Activated naive CD8-positive, alpha-beta T cell treated with anti-CD3 and anti-CD28 coated beads, Interleukin-2, amount 10 ng/mL, durations not matched to agents 7 days and 5 days (primary cell): Measurements from ENCODE around the gene COL6A1. TPM values are rescaled to one million over a fixed set of nuclear protein-coding genes. Genes with fewer than 3 reads are reported as not detected.
"Not testable (repeated sequence)": the region's sequence is repeated elsewhere in the genome, so short reads cannot be mapped to it uniquely, and the experiment has no call there.

Source experiments
- ATAC-seq: fragments of 150-1000 bp; cut with Tn5 transposase; one replicate; pipeline ENCODE4 v1.10.0; 2021; ENCODE audit warnings: low read depth, moderate library complexity
- POLR2A ChIA-PET: fragments of 350-600 bp; sonication (Branson Sonifier 250); formaldehyde crosslinking; loops from one replicate; lab custom pipeline; 2021; ENCODE audit warnings: antibody characterized with exemption; lab: Charles Lee
- DNase-seq: peaks from one replicate; pipeline ENCODE4 v3.0.0; 2021
- H3K27ac Mint-ChIP-seq: one replicate; pipeline ENCODE4 v1.8.0; 2022; ENCODE audit warnings: mild to moderate bottlenecking, mixed read lengths
- H3K27me3 Mint-ChIP-seq: one replicate; pipeline ENCODE4 v1.8.0; 2022; ENCODE audit warnings: mild to moderate bottlenecking, moderate library complexity, mixed read lengths
- H3K36me3 Mint-ChIP-seq: one replicate; pipeline ENCODE4 v1.8.0; 2021; ENCODE audit warnings: mild to moderate bottlenecking, mixed read lengths
- H3K4me1 Mint-ChIP-seq: one replicate; pipeline ENCODE4 v1.8.0; 2021; ENCODE audit warnings: mixed read lengths
- H3K4me3 Mint-ChIP-seq: one replicate; pipeline ENCODE4 v1.8.0; 2022; ENCODE audit warnings: mild to moderate bottlenecking, moderate library complexity, mixed read lengths
- H3K9me3 Mint-ChIP-seq: one replicate; pipeline ENCODE4 v1.8.0; 2021; ENCODE audit warnings: mixed read lengths
- total RNA-seq, 2 experiments: library from RNA; stranded (reverse); gene quantifications; one replicate each; pipeline ENCODE4 v1.2.3, GENCODE V29; 2021

COL6A1 gene
- total RNA-seq, 2 experiments from 2014 or later, result 3.5 to 3.8 TPM

DNA sequence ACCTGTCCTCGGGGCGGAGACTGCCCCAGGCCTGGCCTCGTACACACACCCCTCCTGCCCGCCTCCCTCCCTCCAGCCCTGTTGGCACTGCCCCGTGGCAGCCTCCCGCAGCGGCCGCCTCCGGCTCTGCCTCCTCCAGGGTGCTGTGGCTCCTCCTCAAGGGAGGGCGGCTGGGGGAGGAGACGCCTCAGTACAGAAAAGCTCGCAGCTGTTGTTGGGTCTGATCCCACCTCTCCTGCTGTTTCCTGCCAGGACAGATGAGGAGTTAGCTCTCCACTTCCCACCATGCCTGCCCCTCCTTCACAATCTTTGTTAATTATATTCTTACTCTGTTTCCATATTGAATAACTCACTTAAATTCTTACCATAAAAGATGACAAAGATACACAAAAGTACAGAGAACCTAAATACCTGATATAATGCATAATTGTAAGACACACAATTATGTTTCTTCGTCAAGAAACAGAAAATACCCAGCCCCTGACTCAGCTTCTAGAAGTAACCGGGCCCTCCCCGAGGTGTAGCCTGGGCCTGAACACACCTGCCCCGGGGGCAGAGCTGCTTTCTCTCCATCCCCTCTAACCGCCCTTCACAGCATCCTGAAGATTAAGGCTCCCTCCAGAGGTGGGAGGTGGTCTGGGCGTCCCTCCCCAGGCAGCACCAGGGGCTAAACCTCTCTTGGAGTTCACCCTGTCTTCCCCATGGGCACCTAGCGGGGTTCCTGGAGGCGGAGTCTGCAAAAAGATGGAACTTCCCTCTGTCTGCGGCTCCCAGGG, 30.6 kb upstream of the COL6A1 start:
- ATAC-seq (no peak), DNase-seq (no peak)
- H3K9me3 Mint-ChIP-seq, result no peaks in the 10 kb centered on the region
- no peaks in the 10 kb centered on the region for H3K4me1 Mint-ChIP-seq
- no peak overlapping the region for H3K27ac Mint-ChIP-seq
- H3K4me3 Mint-ChIP-seq, result no peak overlapping the region
- POLR2A ChIA-PET, result no interaction called here
- peaks cover 10% of the 10 kb centered on the region for H3K27me3 Mint-ChIP-seq
- H3K36me3 Mint-ChIP-seq, result no peaks in the 10 kb centered on the region

DNA sequence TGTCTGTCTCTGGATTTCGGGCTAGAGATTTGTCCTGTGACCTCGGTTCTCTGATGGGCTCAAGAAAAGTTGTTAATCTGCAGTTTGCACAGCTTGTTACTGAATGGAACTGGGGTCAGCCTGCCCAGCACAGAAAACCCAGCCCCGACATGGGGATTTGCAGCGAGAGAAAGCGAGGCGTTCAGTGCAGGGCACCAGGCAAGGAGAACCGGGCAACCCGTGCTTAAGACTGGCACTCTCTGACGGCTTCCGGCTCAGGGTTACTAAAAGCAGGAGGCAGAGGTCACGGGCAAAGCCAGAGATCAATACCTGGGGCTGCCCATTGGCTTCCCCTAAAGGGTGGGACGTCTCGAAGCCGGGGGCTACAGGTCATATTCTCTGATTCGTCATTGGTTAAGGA, 29.9 kb upstream of the COL6A1 start:
- H3K4me3 Mint-ChIP-seq, result no peak overlapping the region
- DNase-seq (no peak), ATAC-seq (no peak)
- no peaks in the 10 kb centered on the region for H3K36me3 Mint-ChIP-seq
- POLR2A ChIA-PET, result no interaction called here
- peaks cover 10% of the 10 kb centered on the region for H3K27me3 Mint-ChIP-seq
- no peaks in the 10 kb centered on the region for H3K4me1 Mint-ChIP-seq
- no peak overlapping the region for H3K27ac Mint-ChIP-seq
- H3K9me3 Mint-ChIP-seq, result no peaks in the 10 kb centered on the region

DNA sequence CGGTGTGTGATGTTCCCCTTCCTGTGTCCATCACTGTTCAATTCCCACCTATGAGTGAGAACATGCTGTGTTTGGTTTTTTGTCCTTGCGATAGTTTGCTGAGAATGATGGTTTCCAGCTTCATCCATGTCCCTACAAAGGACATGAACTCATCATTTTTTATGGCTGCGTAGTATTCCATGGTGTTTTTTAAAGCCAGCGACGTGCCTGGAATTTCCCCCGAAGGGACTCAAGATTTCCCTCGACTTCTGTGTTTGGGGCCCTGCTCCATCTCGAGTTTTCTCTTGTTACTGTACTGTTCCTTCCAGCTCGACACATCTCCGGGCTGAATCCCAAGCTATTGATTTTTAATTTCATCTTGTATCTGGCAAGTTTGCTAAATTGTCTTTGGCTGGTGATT, 29.0 kb upstream of the COL6A1 start:
- H3K4me3 Mint-ChIP-seq, H3K36me3 Mint-ChIP-seq, H3K4me1 Mint-ChIP-seq, POLR2A ChIA-PET, DNase-seq, ATAC-seq, H3K27ac Mint-ChIP-seq, H3K9me3 Mint-ChIP-seq: not testable (repeated sequence)
- H3K27me3 Mint-ChIP-seq, result peaks cover 18% of the 10 kb centered on the region

DNA sequence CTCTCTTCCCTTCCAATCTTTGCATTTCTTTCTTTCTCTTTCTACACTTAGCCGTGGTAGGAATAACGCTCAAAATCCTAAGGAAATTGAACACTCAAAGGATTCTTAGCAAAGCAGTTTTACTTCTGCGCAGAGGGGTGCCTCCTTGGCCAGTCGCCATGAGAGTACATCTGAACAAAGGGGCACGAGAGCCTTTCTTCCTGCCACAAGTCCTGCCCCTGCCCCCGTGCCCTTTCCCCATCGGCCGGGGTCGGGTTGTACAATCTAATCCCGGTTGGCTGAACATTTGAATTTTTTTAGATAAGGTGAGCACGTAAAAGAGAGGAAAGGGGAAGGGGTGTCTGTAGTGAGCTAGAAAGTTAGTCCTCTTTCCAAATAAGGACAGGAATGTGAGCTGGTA, 28.6 kb upstream of the COL6A1 start:
- H3K4me1 Mint-ChIP-seq, result no peaks in the 10 kb centered on the region
- H3K27ac Mint-ChIP-seq, result no peak overlapping the region
- H3K36me3 Mint-ChIP-seq, result no peaks in the 10 kb centered on the region
- H3K9me3 Mint-ChIP-seq, result no peaks in the 10 kb centered on the region
- ATAC-seq (no peak), DNase-seq (no peak)
- H3K27me3 Mint-ChIP-seq, result peaks cover 20% of the 10 kb centered on the region
- no peak overlapping the region for H3K4me3 Mint-ChIP-seq
- POLR2A ChIA-PET, result no interaction called here

DNA sequence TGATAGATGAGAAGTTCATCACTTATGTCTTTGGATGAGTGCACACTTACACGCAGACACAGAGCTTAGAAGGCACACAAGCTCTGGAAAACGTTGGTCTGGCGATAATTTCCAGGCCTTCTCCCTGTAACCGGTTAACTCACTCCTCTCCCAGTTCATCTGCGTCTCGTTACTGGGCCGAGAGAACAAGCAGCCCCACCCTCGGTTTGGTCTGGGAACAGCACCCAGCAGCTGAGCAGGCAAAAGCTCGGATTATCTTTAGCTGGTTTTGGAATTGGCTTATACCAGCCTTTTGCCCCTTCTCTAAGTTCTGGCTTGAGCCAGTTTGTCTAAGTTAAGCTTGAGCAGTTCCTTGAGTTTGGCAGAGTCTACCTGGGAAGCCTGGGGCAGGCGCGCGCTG, 27.3 kb upstream of the COL6A1 start:
- no peak for ATAC-seq
- no peak overlapping the region for H3K27ac Mint-ChIP-seq
- no peaks in the 10 kb centered on the region for H3K4me1 Mint-ChIP-seq
- H3K4me3 Mint-ChIP-seq, result no peak overlapping the region
- no peak for DNase-seq
- POLR2A ChIA-PET, result no interaction called here
- no peaks in the 10 kb centered on the region for H3K36me3 Mint-ChIP-seq
- no peaks in the 10 kb centered on the region for H3K9me3 Mint-ChIP-seq
- peaks cover 26% of the 10 kb centered on the region for H3K27me3 Mint-ChIP-seq

DNA sequence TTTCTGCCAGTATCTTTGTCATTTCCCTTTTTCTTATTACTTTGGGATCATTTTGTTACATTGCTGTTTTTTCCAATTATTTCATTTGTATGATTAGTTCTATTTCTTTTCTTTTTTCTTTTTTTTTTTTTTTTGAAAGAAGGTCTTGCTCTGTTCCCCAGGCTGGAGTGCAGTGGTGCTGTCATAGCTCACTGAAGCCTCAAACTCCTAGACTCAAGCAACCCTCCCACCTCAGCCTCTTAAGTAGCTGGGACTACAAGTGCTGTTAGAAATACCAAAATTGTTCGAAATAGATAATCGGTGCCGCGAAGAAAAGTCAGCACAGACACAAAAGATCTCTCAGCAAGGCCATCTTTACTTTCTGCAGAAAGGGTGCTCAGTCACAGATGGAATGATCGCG, 26.6 kb upstream of the COL6A1 start:
- POLR2A ChIA-PET, result no interaction called here
- DNase-seq (no peak), ATAC-seq (no peak)
- Mint-ChIP-seq H3K9me3 (no peaks in the 10 kb centered on the region), H3K27me3 (peaks cover 26% of the 10 kb centered on the region), H3K4me1 (no peaks in the 10 kb centered on the region), H3K27ac (no peak overlapping the region), H3K36me3 (no peaks in the 10 kb centered on the region), H3K4me3 (no peak overlapping the region)

DNA sequence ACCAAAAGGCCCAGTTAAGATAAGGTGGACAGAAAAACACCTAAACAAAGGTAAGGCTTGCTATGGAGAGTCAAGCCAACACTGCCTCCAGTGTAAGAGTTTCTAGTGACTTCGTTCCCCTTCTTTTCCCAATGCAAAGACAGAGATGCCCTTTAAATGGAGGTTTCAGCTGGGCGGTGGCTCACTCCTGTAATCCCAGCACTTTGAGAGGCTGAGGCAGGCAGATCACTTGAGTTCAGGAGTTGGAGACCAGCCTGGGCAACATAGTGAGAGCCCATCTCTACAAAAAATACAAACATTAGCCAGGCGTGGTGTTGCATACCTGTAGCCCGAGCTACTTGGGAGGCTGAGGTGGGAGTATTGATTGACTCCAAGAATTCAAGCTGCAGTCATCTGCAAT, 24.0 kb upstream of the COL6A1 start:
- H3K4me1 Mint-ChIP-seq, result no peaks in the 10 kb centered on the region
- H3K4me3 Mint-ChIP-seq, result no peak overlapping the region
- DNase-seq (no peak), ATAC-seq (no peak)
- no peak overlapping the region for H3K27ac Mint-ChIP-seq
- H3K9me3 Mint-ChIP-seq, result peaks cover 6% of the 10 kb centered on the region
- no peaks in the 10 kb centered on the region for H3K36me3 Mint-ChIP-seq
- POLR2A ChIA-PET, result no interaction called here
- peaks cover 22% of the 10 kb centered on the region for H3K27me3 Mint-ChIP-seq

DNA sequence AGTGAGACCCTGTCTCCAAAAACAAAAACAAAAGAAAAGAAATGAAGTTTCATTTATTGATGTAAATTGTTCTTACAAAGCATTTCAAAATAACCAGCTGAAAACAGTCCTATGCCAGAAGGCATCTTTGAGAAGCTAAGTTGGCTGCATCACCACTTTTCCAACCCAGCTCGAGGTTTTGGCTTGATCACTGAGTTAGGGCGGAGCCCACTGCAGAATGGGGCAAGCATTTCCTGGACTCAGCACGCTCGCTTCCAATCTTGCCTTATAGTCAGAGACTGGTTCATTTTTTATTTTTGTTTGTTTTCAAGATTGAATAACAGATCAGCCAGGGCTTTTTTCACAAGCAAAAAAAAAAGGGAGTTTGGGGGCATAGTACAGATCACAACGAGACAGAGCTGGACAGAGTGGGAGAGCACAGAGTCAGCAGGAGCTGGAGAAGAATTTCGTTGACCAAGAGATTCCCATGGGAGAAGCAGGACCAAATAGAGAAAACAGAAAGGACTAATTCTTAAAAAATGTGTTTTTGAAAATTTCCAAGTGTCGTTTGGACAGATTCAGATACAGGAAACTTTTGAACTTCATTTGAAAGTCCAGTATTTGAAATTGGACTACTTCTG, 23.5 kb upstream of the COL6A1 start:
- no peak overlapping the region for H3K27ac Mint-ChIP-seq
- DNase-seq, result no peak
- H3K27me3 Mint-ChIP-seq, result peaks cover 18% of the 10 kb centered on the region
- POLR2A ChIA-PET, result no interaction called here
- no peaks in the 10 kb centered on the region for H3K4me1 Mint-ChIP-seq
- H3K9me3 Mint-ChIP-seq, result peaks cover 6% of the 10 kb centered on the region
- H3K36me3 Mint-ChIP-seq, result no peaks in the 10 kb centered on the region
- no peak overlapping the region for H3K4me3 Mint-ChIP-seq
- no peak for ATAC-seq

DNA sequence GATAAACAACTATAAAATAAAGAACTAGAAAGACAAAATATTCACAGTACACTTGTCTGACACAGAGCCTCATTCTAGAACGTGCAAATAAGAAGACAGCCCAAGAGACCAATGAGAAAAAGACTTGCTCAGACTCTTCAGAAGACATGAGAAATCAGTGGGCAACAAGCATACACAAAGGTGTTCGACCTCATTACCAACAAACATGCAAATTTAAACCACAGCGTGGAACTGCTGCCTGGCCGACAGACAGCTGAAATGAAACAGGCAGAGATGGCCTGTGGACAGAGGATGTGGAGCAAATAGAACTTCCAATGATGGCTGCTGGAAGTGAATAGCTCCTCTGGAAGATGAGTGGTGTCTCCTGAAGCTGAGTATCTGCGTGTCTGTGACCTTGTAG, 22.4 kb upstream of the COL6A1 start:
- POLR2A ChIA-PET, result no interaction called here
- no peak overlapping the region for H3K27ac Mint-ChIP-seq
- no peak for DNase-seq
- no peak overlapping the region for H3K4me3 Mint-ChIP-seq
- no peaks in the 10 kb centered on the region for H3K4me1 Mint-ChIP-seq
- no peaks in the 10 kb centered on the region for H3K36me3 Mint-ChIP-seq
- ATAC-seq, result no peak
- peaks cover 10% of the 10 kb centered on the region for H3K9me3 Mint-ChIP-seq
- H3K27me3 Mint-ChIP-seq, result peaks cover 21% of the 10 kb centered on the region

DNA sequence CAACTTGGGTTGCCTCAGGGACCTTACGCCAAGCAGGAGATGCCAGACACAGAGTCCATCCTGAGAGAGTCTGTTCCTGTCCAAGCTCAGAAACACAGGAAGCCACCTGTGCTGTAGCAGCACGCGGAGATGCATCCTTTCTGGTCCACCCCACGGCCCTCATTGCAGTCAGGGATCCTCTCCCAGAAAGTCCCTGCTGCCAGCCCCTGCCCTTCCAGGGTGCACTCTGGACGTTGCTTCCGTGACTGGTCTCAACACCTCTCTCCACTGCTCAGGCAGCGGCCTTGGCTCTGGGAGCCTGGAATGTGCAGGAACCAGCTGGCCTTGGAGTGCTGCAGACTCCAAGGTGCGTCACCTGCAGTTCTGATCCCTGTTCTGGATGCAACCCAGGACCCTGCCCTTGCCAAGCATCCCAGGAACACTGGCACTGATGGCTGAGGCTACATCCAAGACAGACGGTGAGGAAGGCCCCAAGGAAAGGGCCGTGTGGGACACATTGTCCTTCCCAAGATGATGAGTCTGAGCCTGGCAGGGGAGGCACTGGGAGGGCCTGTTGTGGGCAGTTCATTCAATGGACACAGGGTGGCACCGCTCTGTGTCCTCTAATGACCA, 21.7 kb upstream of the COL6A1 start:
- Mint-ChIP-seq H3K27ac (no peak overlapping the region), H3K27me3 (peaks cover 21% of the 10 kb centered on the region), H3K4me1 (no peaks in the 10 kb centered on the region), H3K36me3 (no peaks in the 10 kb centered on the region), H3K9me3 (peaks cover 10% of the 10 kb centered on the region), H3K4me3 (no peak overlapping the region)
- ATAC-seq, result no peak
- DNase-seq, result no peak
- POLR2A ChIA-PET, result no interaction called here

DNA sequence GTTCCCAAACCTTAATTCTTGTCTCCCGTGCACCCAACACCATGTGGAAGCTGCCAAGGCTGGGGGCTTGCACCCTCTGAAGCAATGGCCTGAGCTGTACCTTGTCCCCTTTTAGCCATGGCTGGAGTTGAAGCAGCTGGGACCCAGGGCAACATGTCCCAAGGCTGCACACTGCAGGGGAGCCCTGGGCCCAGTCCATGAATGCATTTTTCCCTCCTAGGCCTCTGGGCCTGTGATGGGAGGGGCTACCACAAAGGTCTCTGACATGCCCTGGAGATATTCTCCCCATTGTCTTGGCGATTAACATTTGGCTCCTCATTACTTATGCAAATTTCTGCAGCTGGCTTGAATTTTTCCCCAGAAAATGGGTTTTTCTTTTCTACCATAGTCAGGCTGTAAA, 20.2 kb upstream of the COL6A1 start:
- POLR2A ChIA-PET, DNase-seq, H3K27ac Mint-ChIP-seq, H3K4me3 Mint-ChIP-seq, ATAC-seq, H3K36me3 Mint-ChIP-seq, H3K9me3 Mint-ChIP-seq, H3K4me1 Mint-ChIP-seq: not testable (repeated sequence)
- H3K27me3 Mint-ChIP-seq, result peaks cover 18% of the 10 kb centered on the region

DNA sequence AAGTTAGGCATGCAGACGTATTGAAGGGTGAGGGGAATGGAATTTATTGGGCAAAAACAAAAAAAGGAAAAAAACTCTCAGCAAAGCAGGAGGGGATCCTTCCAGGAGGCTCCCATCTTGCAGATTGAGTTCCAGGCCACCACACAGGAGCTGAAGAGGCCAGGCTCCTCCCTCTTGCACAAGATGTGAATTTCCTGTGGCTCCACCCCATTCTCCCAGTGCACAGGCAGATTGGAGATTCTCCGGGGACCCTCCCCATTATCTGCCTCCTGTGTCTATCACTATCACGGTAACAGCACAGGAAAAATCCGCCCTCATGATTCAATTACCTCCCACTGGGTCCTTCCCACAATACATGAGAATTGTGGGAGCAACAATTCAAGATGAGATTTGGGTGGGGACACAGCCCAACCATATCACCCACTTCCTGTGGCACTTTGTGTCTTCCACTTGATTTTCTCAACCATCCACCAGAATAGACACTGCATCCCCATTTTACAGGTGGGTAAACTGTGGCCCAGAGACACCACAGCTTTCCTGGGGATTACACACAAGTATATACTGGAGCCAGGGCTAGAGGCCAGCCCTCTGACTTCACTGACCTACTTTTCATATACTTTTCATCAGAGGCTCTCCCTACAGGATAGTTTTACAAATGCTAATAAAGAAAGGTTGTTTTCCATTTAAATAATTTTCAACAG, 18.9 kb upstream of the COL6A1 start:
- POLR2A ChIA-PET, result no interaction called here
- H3K36me3 Mint-ChIP-seq, result no peaks in the 10 kb centered on the region
- peaks cover 10% of the 10 kb centered on the region for H3K9me3 Mint-ChIP-seq
- no peak overlapping the region for H3K4me3 Mint-ChIP-seq
- ATAC-seq, result no peak
- H3K4me1 Mint-ChIP-seq, result no peaks in the 10 kb centered on the region
- DNase-seq, result no peak
- peaks cover 9% of the 10 kb centered on the region for H3K27me3 Mint-ChIP-seq
- H3K27ac Mint-ChIP-seq, result no peak overlapping the region

DNA sequence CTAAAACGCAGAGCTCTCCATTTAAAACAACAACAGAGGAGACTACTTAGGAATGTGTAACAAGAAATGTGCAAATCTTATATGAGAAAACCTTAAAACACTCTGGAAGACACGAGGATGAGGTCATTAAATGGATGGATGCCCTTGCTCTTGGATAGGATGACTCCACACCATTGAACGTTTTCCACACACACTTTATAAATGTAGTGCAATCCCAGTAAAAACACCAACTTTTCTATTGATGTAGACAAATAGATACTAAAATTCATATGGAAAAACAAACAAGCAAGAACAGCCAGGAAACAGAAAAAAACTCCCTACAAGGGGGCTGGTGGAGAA, 18.4 kb upstream of the COL6A1 start:
- H3K27ac Mint-ChIP-seq, result no peak overlapping the region
- peaks cover 8% of the 10 kb centered on the region for H3K27me3 Mint-ChIP-seq
- POLR2A ChIA-PET, result no interaction called here
- no peak overlapping the region for H3K4me3 Mint-ChIP-seq
- ATAC-seq (no peak), DNase-seq (no peak)
- H3K36me3 Mint-ChIP-seq, result no peaks in the 10 kb centered on the region
- H3K4me1 Mint-ChIP-seq, result no peaks in the 10 kb centered on the region
- H3K9me3 Mint-ChIP-seq, result peaks cover 10% of the 10 kb centered on the region

DNA sequence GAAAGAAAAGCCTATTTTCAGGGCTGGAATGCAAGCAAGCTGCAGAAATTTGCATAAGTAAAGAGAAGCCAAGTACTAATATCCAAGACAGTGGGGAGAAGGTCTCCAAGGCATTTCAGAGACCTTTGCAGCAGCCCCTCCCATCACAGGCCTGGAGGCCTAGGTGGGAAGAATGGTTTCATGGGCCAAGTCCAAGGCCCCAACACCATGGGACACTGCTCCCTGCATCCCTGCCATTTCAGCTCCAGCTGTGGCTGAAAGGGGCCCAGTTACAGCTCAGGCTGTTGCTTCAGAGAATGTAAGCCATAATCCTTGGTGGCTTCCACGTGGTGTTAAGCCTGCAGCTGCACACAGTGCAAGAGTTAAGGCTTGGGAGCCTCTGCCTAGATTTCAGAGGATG, 16.9 kb upstream of the COL6A1 start:
- H3K4me1 Mint-ChIP-seq, result no peaks in the 10 kb centered on the region
- H3K36me3 Mint-ChIP-seq, result no peaks in the 10 kb centered on the region
- ATAC-seq (no peak), DNase-seq (no peak)
- peaks cover 10% of the 10 kb centered on the region for H3K9me3 Mint-ChIP-seq
- peaks cover 3% of the 10 kb centered on the region for H3K27me3 Mint-ChIP-seq
- no peak overlapping the region for H3K4me3 Mint-ChIP-seq
- H3K27ac Mint-ChIP-seq, result no peak overlapping the region
- POLR2A ChIA-PET, result no interaction called here
